GM19099 (cell line): ENCODE results near the gene CASTOR1.
A peak's percentile ranks its signal among the peaks of the same experiment; 100 is the strongest.

Source experiments
- POLR2A ChIP-seq: IDR thresholded peaks from 3 replicates; pipeline ENCODE4 v1.6.1; 2011; ENCODE audit warnings: low read depth; ENCODE audit not compliant: insufficient read length; ENCODE audit errors: extremely low read depth

Gene CASTOR1

DNA sequence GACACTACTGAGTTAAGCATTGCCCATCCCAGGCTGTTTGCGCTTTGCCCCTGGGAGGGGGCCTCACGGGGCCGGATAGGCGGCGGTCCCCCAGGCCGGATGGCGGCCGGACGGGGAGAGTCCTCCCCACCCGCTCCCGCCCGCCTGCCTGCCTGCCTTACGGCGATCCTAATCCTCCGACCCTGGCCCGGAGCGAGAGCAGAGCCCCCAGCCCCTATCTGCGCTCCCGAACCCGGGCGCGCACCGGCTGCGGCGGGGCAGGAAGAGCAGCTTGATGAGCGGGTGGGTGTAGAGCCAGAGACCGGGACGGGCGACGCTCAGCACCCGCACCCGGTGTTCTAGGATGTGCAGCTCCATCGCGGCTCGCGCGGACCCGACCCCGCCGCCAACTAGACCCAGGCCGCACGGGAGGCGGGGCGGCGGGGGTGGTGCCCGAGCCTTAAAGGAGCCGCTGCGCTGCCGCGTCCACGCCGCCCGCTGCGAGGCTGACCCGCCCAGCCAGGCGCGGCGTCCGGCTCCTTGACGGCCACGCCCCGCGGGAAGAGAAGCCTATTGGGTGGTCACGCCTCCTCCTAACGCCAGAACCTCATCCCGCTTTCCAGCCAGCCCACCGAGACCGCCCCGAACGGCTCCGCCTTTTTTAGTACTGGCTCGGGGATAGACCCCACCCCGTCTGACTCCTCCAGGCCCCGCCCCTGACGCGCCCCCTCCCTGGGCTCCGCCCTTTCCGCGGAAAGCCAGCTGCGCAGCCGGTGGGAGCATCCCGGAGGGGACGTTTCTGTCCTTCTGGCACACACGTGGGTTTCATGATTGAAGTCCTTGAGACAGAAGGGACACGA, at the start of gene CASTOR1:
TSS of gene CASTOR1 (minus strand) at position 365 of the 839 bp plus-strand sequence. CDS start at position 357, 8 bp downstream.
- peak; percentile 20 for TF ChIP-seq POLR2A

- no peak for TF ChIP-seq POLR2A
Measured at GRCh38 chr22:30338802-30339201, 49.5 kb upstream of the CASTOR1 start.

- no peak for TF ChIP-seq POLR2A
Measured at GRCh38 chr22:30337461-30337778, 48.1 kb upstream of the CASTOR1 start.

DNA sequence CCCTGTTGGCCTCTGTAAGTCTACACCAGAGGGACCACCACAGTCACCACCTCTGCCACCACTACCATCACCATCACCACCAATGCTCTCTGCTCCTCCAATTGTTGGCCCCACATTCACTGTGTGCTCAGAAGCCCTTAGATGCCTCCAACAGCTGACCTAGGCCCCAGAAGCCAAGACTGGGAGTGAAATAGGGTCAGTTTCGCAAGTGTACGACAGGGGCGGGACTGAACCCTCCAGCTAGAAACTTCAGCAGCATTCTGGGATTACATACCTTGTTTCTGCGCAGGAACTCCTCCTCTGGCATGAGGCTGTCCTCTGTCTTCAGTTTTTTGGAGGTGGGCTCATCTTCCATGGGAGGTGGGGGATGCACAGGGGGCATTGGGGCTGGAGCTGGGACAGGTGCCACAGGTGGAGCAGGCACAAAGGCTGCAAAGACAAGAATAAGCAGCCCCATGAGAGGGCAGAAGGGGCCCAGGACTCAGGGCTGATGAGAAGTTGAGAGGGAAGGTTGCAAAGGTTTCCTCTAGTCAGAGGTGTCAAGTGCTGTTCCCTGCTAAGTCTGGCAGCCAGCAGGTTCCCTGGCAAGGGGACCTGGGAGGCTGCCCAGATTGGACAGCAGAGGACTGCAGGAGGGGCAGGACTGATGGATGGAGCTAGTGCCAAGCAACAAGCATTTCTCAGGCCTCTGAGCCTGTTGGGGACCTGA, 47.6 kb upstream of the CASTOR1 start:
- TF ChIP-seq POLR2A: no peak

DNA sequence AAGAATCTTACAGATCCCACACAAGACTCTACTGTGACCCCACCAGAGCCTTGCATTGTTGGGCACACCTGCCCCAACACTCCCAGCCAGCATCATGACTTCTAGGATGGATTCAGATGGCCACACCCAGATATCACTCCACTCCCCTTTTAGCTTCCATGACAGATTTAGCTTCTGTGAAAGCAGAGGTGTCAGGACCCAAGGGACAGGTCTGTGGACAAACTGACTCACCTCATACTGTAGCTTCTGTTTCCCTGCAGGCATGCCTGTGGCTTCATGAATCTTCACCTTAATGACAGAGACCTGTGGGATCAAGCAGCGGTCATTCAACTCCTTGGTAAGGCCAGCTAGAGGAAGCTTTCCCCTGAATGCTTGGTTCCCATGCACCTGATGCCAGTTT, 45.9 kb upstream of the CASTOR1 start:
- TF ChIP-seq POLR2A: no peak

DNA sequence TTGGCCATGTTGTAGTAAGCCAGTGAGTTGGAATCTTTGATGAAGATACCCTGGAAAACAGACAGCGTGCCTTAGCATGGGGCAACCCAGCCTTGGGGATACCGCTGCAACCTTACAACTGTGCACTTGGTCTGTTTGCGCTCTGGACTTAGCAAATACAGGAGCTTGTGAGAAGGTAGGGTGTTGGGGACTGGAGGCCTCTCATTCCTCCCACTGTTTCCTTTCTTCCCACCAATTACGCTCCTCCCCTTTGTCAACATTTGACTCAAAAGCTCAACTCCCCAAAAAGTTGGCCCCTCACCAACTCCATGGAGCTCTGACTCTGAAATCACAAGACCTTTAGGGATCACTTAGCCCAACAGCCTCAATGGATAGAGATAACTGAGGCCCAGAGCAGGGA, 45.3 kb upstream of the CASTOR1 start:
- no peak for TF ChIP-seq POLR2A

- no peak for TF ChIP-seq POLR2A
Measured at GRCh38 chr22:30333707-30334087, 44.4 kb upstream of the CASTOR1 start.

DNA sequence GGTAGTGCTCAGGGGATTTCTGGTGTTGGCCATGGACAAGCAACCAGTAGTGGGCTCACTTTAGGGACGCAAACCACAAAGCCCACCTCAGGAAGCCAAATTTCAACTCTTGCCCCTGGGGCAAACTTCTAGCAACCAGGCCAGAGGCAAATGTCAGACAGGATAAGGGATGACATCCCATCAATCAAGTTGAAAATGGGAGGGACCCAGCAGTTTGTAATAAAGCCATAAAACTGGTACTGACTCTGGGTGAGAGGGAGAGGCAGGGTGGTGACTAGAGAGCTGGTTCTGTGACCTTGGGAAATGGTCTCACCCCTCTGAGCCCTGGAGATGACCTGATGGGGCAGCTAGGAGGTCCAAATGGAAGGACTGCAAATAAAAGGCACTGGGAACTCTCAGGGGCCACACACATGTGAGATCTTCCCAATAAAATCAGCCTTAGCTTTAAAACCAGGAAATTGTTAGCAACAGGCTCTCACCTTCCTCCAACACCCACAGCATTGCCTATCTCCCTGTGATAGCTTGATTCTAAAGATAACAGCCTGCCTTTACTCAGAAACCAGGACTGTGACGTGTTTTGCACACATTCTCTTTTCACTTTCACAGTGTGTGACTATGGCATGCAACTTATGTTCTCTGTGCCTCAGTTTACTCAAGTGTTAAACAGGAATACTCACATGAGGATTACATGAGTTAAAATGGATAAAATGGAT, 43.8 kb upstream of the CASTOR1 start:
- TF ChIP-seq POLR2A: no peak

- no peak for TF ChIP-seq POLR2A
Measured at GRCh38 chr22:30332551-30332950, 43.2 kb upstream of the CASTOR1 start.

DNA sequence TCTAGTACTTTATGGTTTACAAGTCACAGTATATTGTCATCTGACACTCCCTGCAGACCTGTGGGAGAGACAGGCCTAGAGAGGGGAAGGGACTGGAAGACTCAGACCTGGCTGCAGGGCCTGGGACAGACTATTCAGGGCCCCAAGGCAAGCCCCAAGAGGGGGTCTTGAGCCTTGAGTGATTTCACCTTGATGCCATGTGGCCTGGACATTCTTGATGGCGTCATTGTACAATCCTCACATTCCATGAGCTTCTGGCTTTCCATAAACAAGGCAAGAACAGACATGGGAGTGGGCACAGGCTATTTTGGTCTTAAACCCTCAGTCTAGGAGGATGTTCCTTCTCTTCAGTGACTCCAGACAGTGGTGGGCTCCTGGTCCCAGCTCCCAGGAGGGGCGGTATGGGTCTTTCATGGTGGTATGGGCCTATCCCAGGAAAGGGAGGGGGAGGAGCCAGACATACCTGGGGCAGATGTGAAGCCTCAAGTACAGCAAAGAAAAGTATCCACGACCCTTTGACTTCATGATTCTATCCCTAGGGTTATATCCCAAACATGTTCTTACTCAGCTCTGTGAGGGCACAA, 39.3 kb upstream of the CASTOR1 start:
- no peak for TF ChIP-seq POLR2A

- no peak for TF ChIP-seq POLR2A
Measured at GRCh38 chr22:30327864-30328345, 38.6 kb upstream of the CASTOR1 start.

DNA sequence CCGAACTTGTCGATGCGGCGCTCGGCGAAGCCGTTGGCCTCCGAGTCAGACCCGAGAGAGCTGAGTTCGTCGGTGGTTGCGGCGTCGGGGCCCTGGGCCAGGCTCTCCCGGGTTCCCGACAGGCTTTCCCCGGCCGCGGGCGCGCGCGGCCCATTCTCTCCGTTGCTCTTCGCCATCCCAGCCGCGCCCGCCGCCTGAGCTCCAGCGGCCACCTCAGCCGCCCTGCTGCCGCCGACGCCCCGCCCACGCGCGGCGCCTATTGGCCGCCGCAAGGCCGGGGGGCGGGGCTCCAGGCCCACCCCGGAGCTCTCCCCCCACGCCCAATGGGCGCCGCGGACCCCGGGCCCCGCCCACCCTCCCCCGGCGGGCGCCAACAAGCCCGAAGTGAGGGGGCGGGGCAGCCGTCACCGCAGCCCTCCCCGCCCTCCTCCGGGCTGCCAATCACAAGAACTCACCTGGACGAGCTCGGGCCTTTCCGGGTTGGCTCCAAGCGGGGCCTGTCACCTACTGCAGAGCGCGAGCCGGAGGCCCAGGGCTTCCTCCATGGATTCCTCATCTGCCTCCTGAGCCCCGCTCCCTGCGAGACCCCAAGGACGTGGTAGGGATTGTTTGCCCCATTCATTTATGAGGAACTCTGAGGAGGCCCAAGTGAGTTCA, 37.5 kb upstream of the CASTOR1 start, which contains the start of gene TBC1D10A:
TSS of gene TBC1D10A (minus strand) at position 236 of the 657 bp plus-strand sequence. CDS start at position 176, 60 bp downstream.
- TF ChIP-seq POLR2A: peak; percentile 76

- no peak for TF ChIP-seq POLR2A
Measured at GRCh38 chr22:30326255-30326705, 37.0 kb upstream of the CASTOR1 start.

DNA sequence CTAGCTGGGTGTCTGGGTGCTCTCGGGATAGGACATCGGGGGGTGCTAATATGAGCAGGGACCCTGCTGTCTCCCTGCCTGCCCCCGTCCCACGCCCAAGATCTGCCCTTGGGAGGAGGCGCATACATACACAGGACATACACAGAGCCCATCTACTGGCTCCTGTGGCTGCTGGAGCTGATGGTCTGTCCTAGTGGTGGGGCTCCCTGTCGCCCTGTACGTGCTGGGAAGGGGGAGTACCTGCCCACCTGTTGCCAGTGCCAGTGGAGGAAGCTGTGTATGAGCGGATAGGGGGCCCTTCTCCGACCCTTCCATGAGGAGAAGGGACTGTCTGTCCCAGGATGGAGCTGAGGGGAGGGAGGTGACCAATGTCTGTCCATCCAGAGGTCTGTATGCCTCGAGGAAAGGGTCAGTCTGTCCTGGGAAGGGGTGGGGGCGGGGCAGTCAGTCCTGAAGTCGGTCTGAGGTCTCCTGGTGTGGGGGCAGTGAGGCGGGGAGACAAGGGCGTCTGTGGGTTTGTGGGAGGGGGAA, 36.5 kb upstream of the CASTOR1 start:
- TF ChIP-seq POLR2A: no peak
